Placental epithelial cell (primary cell): Measurements from ENCODE around the gene DENND2C. TPM values are rescaled to one million over a fixed set of nuclear protein-coding genes. Genes with fewer than 3 reads are reported as not detected.

Experiments used
- small RNA-seq: library from RNA; depleted of rRNA; stranded (forward); fragments of <200 nt; gene quantifications from one replicate; pipeline ENCODE3, GENCODE V24; 2012
- total RNA-seq: library from RNA; depleted of rRNA; stranded (reverse); fragments of >200 nt; gene quantifications from 2 replicates; pipeline ENCODE4 v1.2.3, GENCODE V29; 2012

The DENND2C gene
- 10.6 and 10.8 TPM in 2 replicates for total RNA-seq

GRCh38 chr1:114669562-114670082, at the start of gene DENND2C:
Gene DENND2C, minus strand, starts transcription at chr1:114670049. Its CDS starts 44,065 bp downstream, at chr1:114625984.

GRCh38 chr1:114716304-114717170, 46.7 kb upstream of the DENND2C start, which contains the start of gene NRAS:
Gene NRAS, minus strand, starts transcription at chr1:114716771. Its CDS starts 611 bp downstream, at chr1:114716160.

GRCh38 chr1:114695430-114696058, 25.7 kb upstream of the DENND2C start, which contains the start of gene AMPD1:
Gene AMPD1, minus strand, starts transcription at chr1:114695546. Its CDS starts 75 bp downstream, at chr1:114695471.

GRCh38 chr1:114581335-114582287, 88.2 kb downstream of the DENND2C start, which contains the start of gene BCAS2:
Gene BCAS2, minus strand, starts transcription at chr1:114581615. Its CDS starts 24 bp downstream, at chr1:114581591.

Small RNAs within 50 kb of the gene (small RNA-seq; reads per million reads assigned to genes)
- not detected for gene RN7SL432P

Other genes with a start within 250 kb of the DENND2C start
- gene TRIM33, start 158.8 kb downstream of the DENND2C start, total RNA-seq: 32.6 and 39.3 TPM in 2 replicates
- 25.1 and 28.2 TPM in 2 replicates for gene BCAS2, start 88.4 kb downstream of the DENND2C start, total RNA-seq
- gene AMPD1, start 25.5 kb upstream of the DENND2C start, total RNA-seq: not detected in 2 replicates
- gene NRAS, start 46.7 kb upstream of the DENND2C start, total RNA-seq: 42.8 and 105 TPM in 2 replicates
- gene CSDE1, start 87.9 kb upstream of the DENND2C start, total RNA-seq: 420 and 592 TPM in 2 replicates
- 48.3 and 56.8 TPM in 2 replicates for gene SIKE1, start 110.6 kb upstream of the DENND2C start, total RNA-seq
- not detected in 2 replicates for gene SYCP1, start 184.8 kb upstream of the DENND2C start, total RNA-seq